Activated CD8-positive, alpha-beta T cell treated with anti-CD3 and anti-CD28 coated beads, Interleukin-2, amount 10 ng/mL, durations not matched to agents 7 days and 5 days (primary cell): ENCODE measurements around the gene TOM1. TPM values are rescaled to one million over a fixed set of nuclear protein-coding genes. Genes with fewer than 3 reads are reported as not detected.
A peak's percentile ranks its signal among the peaks of the same experiment; 100 is the strongest.

Experiments used
- ATAC-seq: fragments of 150-1000 bp; cut with Tn5 transposase; one replicate; pipeline ENCODE4 v1.10.0; 2021; ENCODE audit warnings: moderate library complexity
- CTCF ChIA-PET: fragments of 350-600 bp; sonication (Branson Sonifier 250); formaldehyde crosslinking; loops from one replicate; lab custom pipeline; 2021; ENCODE audit warnings: antibody characterized with exemption; lab: Charles Lee
- POLR2A ChIA-PET: fragments of 350-600 bp; sonication (Branson Sonifier 250); formaldehyde crosslinking; loops from one replicate; lab custom pipeline; 2021; ENCODE audit warnings: antibody characterized with exemption; lab: Charles Lee
- DNase-seq: peaks from one replicate; pipeline ENCODE4 v3.0.0-alpha.2; 2020
- H3K27ac Mint-ChIP-seq: one replicate; pipeline ENCODE4 v1.8.0; 2021; ENCODE audit warnings: mild to moderate bottlenecking, mixed read lengths
- H3K27me3 Mint-ChIP-seq: one replicate; pipeline ENCODE4 v1.8.0; 2021; ENCODE audit warnings: low read depth, mixed read lengths
- H3K36me3 Mint-ChIP-seq: one replicate; pipeline ENCODE4 v1.8.0; 2021; ENCODE audit warnings: low read depth, mixed read lengths
- H3K4me1 Mint-ChIP-seq: one replicate; pipeline ENCODE4 v1.8.0; 2021; ENCODE audit warnings: low read depth, mixed read lengths
- H3K4me3 Mint-ChIP-seq: one replicate; pipeline ENCODE4 v1.8.0; 2021; ENCODE audit warnings: mild to moderate bottlenecking, mixed read lengths
- H3K9me3 Mint-ChIP-seq: one replicate; pipeline ENCODE4 v1.8.0; 2022; ENCODE audit warnings: mixed read lengths; ENCODE audit not compliant: insufficient read depth
- total RNA-seq, 2 experiments: library from RNA; stranded (reverse); gene quantifications; one replicate each; pipeline ENCODE4 v1.2.3, GENCODE V29; 2021

Gene TOM1
- 10 to 100 TPM; 17.8 to 22.3 TPM for total RNA-seq

- Mint-ChIP-seq H3K9me3 (no peaks in the 10 kb centered on the region), H3K27me3 (no peaks in the 10 kb centered on the region), H3K4me3 (peak within 1 kb of the TSS; percentile 88), H3K27ac (peak within 1 kb of the TSS; percentile 93), H3K36me3 (peaks cover 15% of the 10 kb centered on the region), H3K4me1 (peaks cover 23% of the 10 kb centered on the region)
- POLR2A ChIA-PET = interaction anchor here (1.0 to 2.4 kb wide), 5 partner anchors 10 to 349 kb away, joined by 3 to 23 read pairs (median 4); partner anchors contain the start of gene HMGXB4
- CTCF ChIA-PET = interaction anchor here (0.9 to 1.3 kb wide), 5 partner anchors 11 to 51 kb away, joined by 3 to 5 read pairs (median 3); no protein-coding TSS in a partner anchor
- DNase-seq = peak; percentile 96
- ATAC-seq = peak; percentile 97
Observed at GRCh38 chr22:35299673-35300499, at the start of gene TOM1. TSS of gene TOM1 (plus strand) at chr22:35299894. CDS start at chr22:35299929, 35 bp downstream.

- ChIA-PET CTCF (no interaction called here), POLR2A (no interaction called here)
Observed at GRCh38 chr22:35250156-35250555, 49.5 kb upstream of the TOM1 start.

DNA sequence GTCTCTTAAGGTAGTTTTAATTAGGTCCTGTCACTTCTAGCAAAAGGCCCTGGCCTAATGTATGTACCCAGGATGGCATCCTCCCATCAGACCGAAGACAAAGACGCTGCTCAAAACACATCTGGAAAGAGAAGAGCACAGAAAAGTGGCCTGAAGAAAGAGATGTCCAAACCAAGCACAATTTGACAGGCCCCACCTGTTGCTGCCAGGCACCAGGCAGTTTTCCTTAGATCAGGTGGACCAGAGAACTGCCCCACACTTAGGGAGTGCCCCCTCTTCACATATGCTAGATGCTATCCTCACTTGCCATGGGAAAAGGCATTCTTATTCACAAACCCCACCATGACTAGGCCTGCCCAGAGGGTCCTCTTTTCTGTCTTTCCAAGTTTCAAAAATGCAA is 45.7 kb upstream of the TOM1 start:
- POLR2A ChIA-PET = no interaction called here
- no peak overlapping the region for H3K27ac Mint-ChIP-seq

More at GRCh38 chr22:35250156-35250555, 49.5 kb upstream of the TOM1 start:
- Mint-ChIP-seq H3K27me3 (peaks cover 11% of the 10 kb centered on the region), H3K36me3 (no peaks in the 10 kb centered on the region), H3K9me3 (no peaks in the 10 kb centered on the region), H3K4me3 (no peak overlapping the region), H3K27ac (no peak overlapping the region), H3K4me1 (no peaks in the 10 kb centered on the region)
- ATAC-seq (no peak), DNase-seq (no peak)

DNA sequence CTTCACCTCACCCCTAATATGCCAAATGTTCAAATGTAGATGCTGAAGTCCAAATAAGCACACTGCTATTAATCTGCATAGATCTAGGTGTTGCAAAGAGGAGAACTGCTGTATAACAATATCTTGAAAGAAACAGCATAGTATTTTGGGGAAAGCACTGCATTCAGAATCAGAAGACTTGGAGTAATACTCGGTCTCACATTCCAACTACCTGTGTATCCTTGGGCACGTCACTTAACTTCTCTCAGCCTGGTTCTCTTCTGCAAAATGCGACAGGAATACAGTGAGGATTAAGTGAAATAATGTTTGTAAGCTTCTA is 42.7 kb upstream of the TOM1 start:
- Mint-ChIP-seq H3K4me1 (peaks cover 29% of the 10 kb centered on the region), H3K4me3 (peak overlapping the region; percentile 94), H3K27ac (peak overlapping the region; percentile 96), H3K36me3 (peaks cover 18% of the 10 kb centered on the region), H3K27me3 (peaks cover 2% of the 10 kb centered on the region), H3K9me3 (no peaks in the 10 kb centered on the region)
- peak; percentile 29 for ATAC-seq
- DNase-seq = no peak
- POLR2A ChIA-PET = interaction anchor here (1.6 to 2.8 kb wide), 4 partner anchors 9 to 95 kb away, joined by 5 to 23 read pairs (median 7); partner anchors contain the start of gene TOM1
- CTCF ChIA-PET = interaction anchor here (1.7 to 2.1 kb wide), 2 partner anchors 22 to 26 kb away, joined by 7 to 9 read pairs; no protein-coding TSS in a partner anchor

More for the DNA sequence above, 45.7 kb upstream of the TOM1 start:
- Mint-ChIP-seq H3K36me3 (peaks cover 7% of the 10 kb centered on the region), H3K9me3 (no peaks in the 10 kb centered on the region), H3K27me3 (peaks cover 5% of the 10 kb centered on the region), H3K4me1 (peaks cover 15% of the 10 kb centered on the region), H3K4me3 (no peak overlapping the region)
- CTCF ChIA-PET = interaction anchor here (1.1 to 1.8 kb wide), 2 partner anchors 23 to 98 kb away, joined by 3 to 7 read pairs; no protein-coding TSS in a partner anchor
- ATAC-seq = no peak
- no peak for DNase-seq

GRCh38 chr22:35257321-35258190 is 42.1 kb upstream of the TOM1 start, which contains the start of gene HMGXB4:
TSS of gene HMGXB4 (plus strand) at chr22:35257493. CDS start at chr22:35262391, 4,898 bp downstream.
- ChIA-PET CTCF (interaction anchor here (1.2 to 2.1 kb wide), 5 partner anchors 11 to 808 kb away, joined by 3 to 9 read pairs (median 7); partner anchors contain the start of gene TOM1), POLR2A (interaction anchor here (0.8 to 2.8 kb wide), 7 partner anchors 9 to 95 kb away, joined by 3 to 23 read pairs (median 5); partner anchors contain the start of gene TOM1)
- Mint-ChIP-seq H3K4me3 (peak within 1 kb of the TSS; percentile 94), H3K4me1 (peaks cover 29% of the 10 kb centered on the region), H3K9me3 (no peaks in the 10 kb centered on the region), H3K27me3 (peaks cover 2% of the 10 kb centered on the region), H3K27ac (peak within 1 kb of the TSS; percentile 96), H3K36me3 (peaks cover 24% of the 10 kb centered on the region)
- DNase-seq (peak; percentile 91), ATAC-seq (peak; percentile 94)

DNA sequence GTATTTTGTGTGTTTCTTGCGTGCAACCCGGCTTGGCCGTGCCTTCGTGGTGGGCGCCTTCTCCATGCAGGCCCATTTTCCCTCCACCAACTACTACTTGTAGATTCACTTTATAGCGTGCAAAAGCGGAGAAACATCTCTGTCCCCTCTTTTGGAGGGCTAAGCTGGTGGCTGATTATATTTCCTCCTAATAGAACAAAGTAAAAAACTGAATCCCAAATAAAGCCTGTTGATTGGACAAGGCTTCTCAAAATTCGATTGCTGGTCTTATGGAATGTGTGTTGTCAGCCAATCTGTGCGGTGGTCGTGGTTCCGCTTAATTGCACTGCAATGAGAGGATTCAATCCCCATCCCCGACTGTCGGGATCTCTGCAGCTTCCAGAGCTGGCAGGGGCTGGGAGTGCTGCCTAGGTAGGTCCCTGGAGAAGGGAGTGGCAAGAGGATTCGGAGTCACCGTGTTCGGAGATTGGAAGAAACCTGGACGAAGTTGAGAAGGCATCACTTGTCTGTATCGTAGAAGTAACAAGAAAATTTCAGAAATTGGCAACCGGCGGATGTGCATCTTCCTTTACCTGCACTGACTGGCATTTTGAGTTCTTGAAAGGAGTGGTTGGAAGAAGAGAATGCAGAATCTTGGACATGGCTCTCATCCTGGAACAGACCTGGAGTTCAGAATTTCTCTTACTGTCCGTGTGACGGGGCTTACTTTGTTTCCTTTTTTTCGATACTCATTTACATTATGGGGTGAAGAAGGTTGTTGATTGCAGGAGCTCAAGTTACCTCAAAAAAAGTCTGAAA is 41.3 kb upstream of the TOM1 start:
- peaks cover 29% of the 10 kb centered on the region for H3K4me1 Mint-ChIP-seq
- ChIA-PET CTCF (interaction anchor here (1.0 to 2.1 kb wide), 6 partner anchors 10 to 807 kb away, joined by 3 to 9 read pairs (median 6); partner anchors contain the start of gene TOM1), POLR2A (interaction anchor here (0.8 to 2.8 kb wide), 7 partner anchors 8 to 94 kb away, joined by 3 to 23 read pairs (median 5); partner anchors contain the start of gene TOM1)
- H3K9me3 Mint-ChIP-seq = no peaks in the 10 kb centered on the region
- H3K4me3 Mint-ChIP-seq = peak overlapping the region; percentile 94
- DNase-seq (no peak), ATAC-seq (peak; percentile 5)
- H3K27ac Mint-ChIP-seq = peak overlapping the region; percentile 93
- peaks cover 28% of the 10 kb centered on the region for H3K36me3 Mint-ChIP-seq
- peaks cover 2% of the 10 kb centered on the region for H3K27me3 Mint-ChIP-seq

DNA sequence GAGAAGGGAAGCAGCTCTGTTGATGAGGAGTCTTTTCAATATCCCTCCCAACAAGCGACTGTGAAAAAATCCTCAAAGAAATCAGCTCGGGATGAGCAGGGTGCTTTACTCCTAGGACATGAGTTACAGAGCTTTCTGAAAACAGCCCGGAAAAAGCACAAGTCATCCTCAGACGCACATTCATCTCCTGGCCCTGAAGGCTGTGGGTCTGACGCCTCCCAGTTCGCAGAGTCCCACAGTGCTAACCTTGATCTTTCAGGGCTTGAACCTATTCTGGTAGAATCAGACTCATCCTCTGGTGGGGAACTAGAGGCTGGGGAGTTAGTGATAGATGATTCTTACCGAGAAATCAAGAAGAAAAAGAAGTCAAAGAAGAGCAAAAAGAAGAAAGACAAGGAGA is 34.7 kb upstream of the TOM1 start:
- H3K27me3 Mint-ChIP-seq = no peaks in the 10 kb centered on the region
- no peak overlapping the region for H3K4me3 Mint-ChIP-seq
- ChIA-PET CTCF (interaction anchor here (1.3 kb wide), 1 partner anchor 34 kb away, joined by 3 read pairs; no protein-coding TSS in a partner anchor), POLR2A (interaction anchor here (1.4 kb wide), 1 partner anchor 9 kb away, joined by 3 read pairs; no protein-coding TSS in a partner anchor)
- no peaks in the 10 kb centered on the region for H3K9me3 Mint-ChIP-seq
- peaks cover 58% of the 10 kb centered on the region for H3K36me3 Mint-ChIP-seq
- H3K4me1 Mint-ChIP-seq = peaks cover 11% of the 10 kb centered on the region
- ATAC-seq (no peak), DNase-seq (no peak)
- H3K27ac Mint-ChIP-seq = peak overlapping the region; percentile 51

- no peak overlapping the region for H3K4me3 Mint-ChIP-seq
- CTCF ChIA-PET = interaction anchor here (0.8 kb wide), 1 partner anchor 35 kb away, joined by 3 read pairs; no protein-coding TSS in a partner anchor
- POLR2A ChIA-PET = interaction anchor here (1.2 kb wide), 1 partner anchor 8 kb away, joined by 5 read pairs; the partner anchor contains the start of gene HMGXB4
- no peaks in the 10 kb centered on the region for H3K27me3 Mint-ChIP-seq
- peaks cover 7% of the 10 kb centered on the region for H3K4me1 Mint-ChIP-seq
- peaks cover 58% of the 10 kb centered on the region for H3K36me3 Mint-ChIP-seq
- no peak for DNase-seq
- H3K9me3 Mint-ChIP-seq = no peaks in the 10 kb centered on the region
- no peak overlapping the region for H3K27ac Mint-ChIP-seq
- no peak for ATAC-seq
Observed at GRCh38 chr22:35266277-35266676, 33.4 kb upstream of the TOM1 start.

GRCh38 chr22:35269630-35270029 is 30.1 kb upstream of the TOM1 start:
- DNase-seq (no peak), ATAC-seq (no peak)
- Mint-ChIP-seq H3K36me3 (peaks cover 57% of the 10 kb centered on the region), H3K4me1 (peaks cover 27% of the 10 kb centered on the region), H3K27me3 (no peaks in the 10 kb centered on the region), H3K9me3 (no peaks in the 10 kb centered on the region), H3K27ac (no peak overlapping the region), H3K4me3 (no peak overlapping the region)
- ChIA-PET POLR2A (no interaction called here), CTCF (no interaction called here)

DNA sequence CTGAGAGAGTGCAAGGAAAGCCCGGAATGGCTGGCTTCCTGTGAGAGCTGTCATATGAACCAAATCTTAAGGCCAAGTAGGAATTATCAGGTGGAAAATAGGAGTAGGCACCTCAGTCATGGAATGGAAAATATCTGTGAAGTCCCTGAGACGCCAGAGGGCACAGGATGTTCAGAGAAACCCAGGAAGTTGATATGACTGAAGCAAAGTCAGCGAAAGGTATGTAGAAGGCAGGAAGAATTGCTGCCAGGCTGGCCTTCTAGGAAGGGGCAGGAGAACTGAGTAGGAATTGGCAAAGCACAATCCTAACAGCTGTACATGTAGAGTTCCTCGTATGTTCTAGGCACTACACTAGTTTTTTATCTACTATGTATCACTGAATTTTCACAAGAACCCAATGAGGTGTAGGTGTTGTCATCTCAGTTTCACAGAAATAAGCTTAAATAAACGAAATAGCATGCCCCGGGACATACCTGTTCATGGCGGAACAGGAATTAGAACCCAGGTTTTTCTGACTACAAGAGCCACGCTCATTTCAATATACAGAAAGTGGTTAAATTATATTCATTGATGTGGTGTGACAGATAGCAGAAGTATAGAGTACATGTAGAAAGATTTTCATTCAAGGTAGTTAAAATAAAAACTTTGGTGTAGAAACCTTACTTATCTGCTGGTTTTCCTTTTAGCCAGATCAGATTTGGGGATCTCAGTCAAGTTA is 25.4 kb upstream of the TOM1 start:
- Mint-ChIP-seq H3K4me1 (peaks cover 22% of the 10 kb centered on the region), H3K27me3 (no peaks in the 10 kb centered on the region), H3K9me3 (no peaks in the 10 kb centered on the region), H3K27ac (peak overlapping the region; percentile 13), H3K4me3 (no peak overlapping the region), H3K36me3 (peaks cover 45% of the 10 kb centered on the region)
- POLR2A ChIA-PET = interaction anchor here (1.3 kb wide), 1 partner anchor 10 kb away, joined by 3 read pairs; no protein-coding TSS in a partner anchor
- no peak for DNase-seq
- CTCF ChIA-PET = no interaction called here
- no peak for ATAC-seq
